Stimulated activated CD4-positive, alpha-beta T cell treated with anti-CD3 and anti-CD28 coated beads, Interleukin-2, amount 100 ng/mL, for 24 hours (primary cell): Measurements from ENCODE around the gene SLC6A6.
A peak's percentile ranks its signal among the peaks of the same experiment; 100 is the strongest.

Source experiments
- DNase-seq, 2 donors: peaks; one replicate each; pipeline ENCODE4 v3.0.0-alpha.2; 2020

SLC6A6 gene

DNA sequence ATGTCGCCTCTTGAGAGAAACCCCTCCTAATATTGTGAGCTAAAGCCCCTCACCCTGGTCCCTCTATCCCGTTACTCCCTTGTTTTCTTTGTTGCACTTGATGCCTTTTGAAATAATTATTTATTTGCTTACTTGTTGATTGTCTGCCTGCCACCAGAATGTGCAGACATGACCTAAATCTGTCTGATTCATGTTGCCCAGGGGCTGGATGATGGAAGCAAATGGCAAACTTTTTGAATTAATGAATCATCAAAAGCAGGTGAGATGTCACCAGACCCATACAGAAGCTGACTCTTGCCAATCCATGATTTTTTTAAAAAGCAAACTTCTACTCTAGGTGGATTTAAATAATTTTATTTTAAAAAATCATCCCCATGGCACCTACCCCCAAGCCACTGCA, 88.4 kb downstream of the SLC6A6 start:
- DNase-seq = no peak

DNA sequence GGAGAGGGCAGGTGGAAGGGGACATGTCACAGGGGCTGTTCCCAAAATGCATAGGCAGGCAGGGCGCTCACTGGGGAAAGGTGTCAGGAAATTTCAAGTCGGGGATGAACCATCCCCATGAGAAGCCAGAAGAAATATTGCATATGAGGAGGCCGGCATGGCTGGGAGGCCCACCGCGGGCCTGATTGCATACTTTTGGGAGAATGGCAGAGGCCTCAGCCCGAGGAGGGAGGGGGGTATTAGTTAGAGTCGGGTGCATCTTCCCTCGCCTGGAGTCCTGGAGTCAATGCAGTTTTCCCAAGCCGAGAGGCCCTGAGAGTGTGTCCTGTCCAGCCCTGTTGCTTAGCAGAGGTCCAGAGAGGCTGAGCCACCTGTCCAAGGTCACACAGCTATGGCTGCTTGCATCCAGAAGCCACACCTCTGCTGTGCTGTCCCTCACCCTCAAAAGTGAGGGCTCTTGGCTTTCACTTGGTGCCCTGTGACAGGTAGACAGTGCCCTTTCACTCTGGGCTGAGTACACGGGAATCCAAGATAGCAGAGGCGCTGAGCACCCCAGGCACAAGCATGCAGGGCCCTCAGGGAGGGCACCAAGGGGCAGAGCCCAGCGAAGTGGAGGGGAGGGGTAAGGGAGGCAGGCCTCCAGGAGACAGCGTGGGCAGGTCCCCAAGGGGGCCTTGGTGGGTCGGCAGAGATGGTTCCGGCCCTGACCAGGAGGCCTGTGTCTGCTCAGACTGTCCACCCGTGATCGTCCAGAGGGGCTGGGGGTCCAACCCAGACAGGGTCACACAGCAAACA, 89.2 kb downstream of the SLC6A6 start:
- DNase-seq = no peak

DNA sequence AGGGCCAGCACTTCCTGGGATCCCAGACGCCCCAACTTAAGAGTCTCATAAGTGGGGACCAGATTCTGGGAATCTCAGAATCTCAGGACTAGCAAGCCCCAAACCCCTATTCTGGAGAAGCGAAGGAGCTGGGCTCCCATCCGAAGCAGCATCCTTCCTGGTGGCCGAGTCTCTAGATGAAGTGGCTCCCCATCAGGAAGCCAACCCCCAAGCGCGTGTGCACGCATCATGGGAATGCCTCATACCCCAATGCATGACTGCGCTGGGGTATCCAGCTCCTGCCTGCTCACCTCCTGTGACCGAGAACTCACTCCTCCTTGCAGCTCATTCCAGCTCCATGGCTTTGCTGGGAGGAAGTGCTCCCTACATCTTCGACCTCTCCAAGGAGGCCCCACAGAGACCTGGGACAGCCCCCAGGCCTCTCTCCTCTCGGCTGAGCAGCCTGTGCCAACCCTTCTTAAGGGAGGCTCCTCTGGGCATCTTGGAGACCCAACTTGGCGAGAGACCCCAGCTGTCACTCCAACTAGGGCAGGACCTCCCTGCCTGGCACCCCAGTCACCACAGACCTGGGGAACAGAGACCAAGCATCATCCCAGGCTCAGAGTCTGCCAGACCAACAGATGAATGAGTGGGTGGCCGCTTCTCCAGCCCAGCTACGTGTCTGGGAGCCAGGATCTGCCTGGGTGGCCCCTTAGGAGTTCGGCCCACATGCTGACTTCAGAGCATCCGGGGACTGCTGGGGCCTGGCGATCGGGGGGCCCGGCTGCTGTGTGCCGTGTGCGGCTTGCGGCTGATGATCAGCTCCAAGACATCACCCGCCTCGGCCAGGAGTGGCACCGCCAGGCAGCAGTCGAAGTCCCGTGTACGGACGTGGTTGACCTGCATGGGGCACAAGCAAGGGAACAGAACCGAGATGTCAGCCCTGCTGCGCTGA, 90.8 kb downstream of the SLC6A6 start:
- no peak for DNase-seq

DNA sequence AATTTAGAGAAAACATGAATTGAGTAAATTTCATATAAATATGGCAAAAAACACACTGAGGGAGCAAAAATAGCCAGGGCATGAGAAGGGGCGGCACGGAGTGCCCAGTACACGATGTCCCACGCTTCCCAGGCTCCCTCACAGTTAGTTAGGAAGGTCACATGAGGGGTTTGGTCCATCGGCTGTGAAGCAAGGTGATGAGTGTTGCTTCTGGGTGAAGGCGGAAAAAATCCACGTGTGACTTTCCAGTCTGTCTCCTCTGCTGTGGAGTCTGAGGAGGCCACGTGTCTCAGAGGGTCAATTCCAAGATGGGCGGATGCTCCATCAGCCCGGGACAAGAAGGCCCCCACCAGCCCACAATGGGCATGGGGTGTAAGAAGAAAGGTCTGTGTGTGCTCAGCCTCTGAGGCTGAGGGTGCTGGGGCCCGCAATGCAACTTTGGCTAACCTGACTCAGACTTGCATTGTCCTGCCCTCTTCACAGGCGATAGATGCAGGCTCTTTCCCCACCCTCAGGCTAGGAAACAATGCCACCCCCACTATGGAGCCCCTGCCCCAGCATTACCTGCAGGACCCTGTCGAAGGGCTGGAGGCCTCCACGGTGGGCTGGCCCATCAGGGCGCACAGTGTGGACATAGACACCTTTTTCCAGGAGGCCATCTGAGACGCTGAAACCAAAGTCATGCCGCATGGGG, 92.0 kb downstream of the SLC6A6 start:
- no peak for DNase-seq

DNA sequence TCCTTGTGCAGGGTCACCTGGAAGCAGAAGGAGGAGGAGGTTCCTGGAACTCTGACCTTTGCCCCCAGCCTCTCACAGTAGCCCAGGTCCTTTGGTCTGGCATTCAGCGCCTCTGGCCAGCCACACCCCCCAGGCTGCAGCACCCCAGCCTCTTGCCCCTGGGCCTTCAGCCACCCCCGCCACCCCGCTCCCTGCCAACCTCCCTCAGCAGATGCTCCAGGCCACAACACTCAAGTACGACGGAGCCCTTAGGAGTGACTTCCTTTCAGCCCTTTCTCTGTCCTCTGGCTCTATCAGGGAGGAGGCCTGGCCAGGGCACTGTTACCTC, 92.5 kb downstream of the SLC6A6 start:
- no peak for DNase-seq

DNA sequence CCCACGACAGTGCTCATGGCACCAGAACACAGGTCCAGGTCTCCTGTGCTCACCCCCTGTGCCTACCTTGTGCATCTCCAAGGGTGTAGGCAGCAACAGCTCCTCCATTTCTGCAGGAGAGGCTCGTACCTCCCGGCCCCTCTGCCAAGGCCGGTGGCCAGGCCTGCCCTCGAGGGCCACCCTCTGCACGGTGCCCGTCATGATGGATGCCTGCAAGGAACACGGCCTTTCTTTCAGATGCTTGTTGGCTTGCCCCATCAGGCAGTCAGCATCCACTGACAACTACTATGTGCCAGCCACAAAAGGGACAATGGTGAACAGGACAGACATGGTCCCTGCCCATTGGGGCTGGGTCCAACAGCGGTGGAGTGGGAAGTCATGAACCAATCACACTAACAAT, 93.9 kb downstream of the SLC6A6 start:
- DNase-seq = no peak

DNA sequence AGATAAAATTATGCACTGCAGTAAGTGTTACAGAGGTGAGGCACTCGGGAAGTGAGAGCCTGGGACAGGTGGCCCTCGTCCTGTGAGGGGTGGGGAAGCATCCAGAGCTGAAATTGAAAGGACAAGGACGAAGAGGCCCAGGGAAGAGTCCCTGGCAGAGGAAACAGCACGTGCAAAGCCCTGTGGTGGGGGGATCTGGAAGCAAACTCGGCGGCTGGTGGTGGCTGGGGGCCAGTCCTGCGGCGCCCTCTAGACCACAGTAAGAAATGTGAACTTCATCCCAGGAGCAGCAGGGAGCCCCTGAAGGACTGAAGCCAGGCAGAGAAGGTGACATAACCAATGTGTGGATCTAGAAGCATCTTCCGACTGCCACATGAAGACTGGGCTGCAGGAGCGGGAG, 94.9 kb downstream of the SLC6A6 start:
- DNase-seq = no peak

DNA sequence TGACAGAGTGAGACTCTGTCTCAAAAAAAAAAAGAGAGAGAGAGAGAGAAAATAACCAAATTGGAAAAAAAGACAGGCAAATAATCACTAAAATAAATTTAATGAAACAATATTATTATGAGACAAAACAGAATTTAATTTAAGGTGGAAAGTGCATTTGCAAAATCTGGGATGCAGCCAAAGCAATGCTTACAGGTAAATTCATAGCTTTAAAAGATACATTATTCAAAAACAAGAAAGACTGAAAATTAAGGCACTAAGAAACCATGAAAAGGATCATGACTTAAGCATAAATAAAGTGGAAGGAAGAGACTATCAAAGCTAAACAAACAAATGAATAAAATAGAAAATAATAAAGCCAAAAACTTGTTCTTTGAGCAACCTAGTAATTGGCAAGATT, 100.1 kb downstream of the SLC6A6 start:
- DNase-seq = no peak

DNA sequence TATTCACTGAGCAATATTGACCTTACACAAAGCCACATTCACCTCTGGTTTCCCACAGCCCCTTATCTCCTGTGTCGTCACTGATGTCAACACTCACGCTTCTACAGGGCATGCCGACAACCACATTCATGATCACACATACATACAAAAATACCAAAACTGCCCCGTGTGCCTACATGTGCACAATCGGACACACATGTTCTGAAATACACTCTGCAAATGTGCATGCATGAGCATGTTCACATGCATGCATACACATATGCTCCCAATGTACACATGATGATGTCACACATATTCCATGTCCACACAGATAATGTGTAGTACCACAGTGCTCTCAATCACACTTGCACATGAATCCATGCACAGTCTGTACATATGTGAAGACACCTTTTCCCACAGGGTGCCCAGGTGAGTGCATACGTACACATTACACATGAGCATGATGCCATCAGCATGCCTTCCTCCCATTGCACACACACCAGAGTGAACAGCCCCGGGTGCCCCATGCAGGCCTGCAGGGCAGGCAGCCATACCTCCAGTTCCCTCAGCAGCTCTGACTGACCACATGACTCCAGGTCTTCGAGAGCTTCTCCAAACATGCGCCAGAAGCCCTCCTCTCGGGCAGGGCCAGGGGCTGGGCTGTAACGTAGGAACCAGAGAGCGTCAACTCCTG, 100.8 kb downstream of the SLC6A6 start:
- DNase-seq = no peak

DNA sequence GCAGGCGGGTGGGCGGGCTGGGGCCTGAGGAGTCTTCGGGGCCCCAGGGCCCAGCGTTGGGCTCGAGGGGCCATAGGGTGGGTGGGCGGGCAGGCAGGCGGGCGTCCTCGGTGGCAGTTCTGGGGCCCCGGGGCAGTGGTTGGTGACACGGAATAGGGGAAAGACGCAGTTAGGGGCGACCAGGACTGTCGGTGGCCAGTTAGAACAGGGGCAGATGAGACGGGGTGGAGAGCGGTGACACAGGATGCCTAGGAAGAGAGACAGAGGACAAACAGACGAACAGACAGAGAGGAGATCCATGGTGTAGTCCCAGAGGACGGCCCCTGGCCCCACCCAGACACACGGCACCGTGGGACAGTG, 101.3 kb downstream of the SLC6A6 start:
- no peak for DNase-seq

DNA sequence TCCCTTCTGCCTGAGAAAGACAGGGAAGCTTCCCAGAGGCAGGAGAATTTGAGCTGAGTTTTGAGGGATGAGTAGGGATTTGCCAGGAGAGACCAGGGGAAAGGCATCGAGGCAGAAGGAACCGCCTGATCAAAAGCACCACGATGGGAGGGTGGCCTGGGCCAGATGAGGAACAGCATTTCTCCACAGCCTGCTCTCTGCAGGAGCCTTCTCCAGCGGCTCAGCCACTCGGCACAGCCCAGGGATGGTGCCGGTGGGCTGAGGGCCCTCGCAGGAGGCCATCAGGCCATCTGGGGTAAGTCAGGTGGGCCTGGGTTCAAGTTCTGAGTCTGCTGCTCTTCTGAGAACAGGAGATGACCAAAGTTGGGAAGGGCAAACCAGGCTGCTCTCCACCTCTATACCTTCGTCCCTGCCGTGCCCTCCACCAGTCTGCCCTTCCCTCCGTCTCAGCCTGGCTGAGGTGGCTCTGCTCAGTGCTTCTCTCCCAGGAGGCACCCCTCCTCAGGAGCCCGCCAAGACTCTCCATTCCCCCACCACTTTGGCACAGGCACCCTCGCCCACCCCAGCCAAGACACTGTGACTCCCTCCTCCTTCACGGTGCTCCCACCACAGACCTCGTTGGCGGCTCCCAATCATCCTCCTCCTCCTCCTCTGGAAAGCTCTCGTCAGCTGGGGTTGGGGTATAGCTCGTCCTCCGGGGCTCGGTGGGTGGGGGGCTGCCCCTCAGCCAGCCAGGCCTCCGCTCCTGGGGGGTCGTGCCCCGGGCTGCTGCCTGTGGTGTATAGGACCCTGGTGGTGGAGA, 102.8 kb downstream of the SLC6A6 start:
- no peak for DNase-seq

DNA sequence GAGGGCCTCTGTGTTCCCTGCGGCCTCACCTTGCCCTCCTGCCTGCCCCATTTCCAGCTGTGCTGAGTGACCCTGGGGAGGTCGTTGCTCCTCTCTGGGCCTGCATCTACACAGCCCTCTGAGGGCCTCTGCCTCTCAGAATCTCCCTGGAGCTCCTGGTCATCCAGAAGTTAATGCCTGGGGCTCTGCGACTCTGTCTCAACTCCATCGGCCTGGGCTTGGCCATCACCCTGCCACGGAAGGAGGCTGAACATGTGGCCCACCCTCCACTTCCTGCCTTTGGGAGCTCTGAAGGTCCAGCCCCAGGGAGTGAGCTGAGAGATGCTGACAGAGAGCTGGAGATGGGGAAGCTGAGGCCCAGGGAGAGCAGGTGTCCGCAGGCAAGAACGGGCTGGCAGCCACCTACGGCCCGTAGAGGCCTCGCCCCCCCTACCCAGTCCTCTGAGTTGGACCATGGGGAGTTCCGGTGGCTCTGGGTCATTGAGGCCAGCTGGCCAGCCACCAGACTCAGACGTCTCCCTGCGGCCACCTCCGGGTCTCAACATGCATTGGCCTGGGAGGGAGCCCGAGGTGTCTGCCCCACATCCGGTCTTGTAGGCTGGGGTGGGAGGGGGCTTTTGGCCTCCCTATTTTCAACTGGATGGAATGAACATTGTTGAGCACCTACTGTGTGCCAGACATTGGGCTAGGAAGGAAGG, 103.5 kb downstream of the SLC6A6 start:
- DNase-seq = no peak

DNA sequence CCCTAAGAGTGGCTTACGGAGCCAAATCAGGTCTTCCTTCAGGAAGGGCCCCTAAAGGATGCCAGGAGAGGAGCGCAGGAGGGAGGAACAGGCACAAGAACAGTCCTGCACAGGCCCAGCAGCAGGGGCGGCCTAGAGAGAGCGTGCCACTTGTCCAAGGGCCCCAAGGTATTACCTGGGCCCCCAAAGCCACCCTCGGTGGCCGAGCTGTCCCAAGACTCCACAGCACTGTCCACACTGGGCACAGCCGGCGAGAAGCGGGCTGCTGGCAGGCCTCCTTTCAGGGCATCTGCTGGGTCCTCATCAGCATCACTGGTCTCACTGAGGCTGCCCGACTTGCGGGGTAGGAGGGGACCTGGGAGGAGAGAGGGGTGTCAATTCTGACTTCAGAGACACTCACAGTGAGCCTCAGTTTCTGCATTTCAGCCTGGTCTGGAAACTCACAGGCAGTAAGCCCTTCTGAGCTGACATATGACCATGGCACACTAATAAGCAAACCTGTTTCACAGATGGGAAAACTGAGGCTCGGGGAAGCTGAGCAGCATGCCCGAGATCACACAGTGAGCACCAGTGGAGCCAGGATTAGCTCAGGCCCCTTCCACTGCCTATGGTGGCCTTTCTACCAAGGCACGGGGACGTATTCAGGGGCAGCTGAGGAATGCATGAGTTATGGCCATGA, 104.4 kb downstream of the SLC6A6 start:
- no peak for DNase-seq

DNA sequence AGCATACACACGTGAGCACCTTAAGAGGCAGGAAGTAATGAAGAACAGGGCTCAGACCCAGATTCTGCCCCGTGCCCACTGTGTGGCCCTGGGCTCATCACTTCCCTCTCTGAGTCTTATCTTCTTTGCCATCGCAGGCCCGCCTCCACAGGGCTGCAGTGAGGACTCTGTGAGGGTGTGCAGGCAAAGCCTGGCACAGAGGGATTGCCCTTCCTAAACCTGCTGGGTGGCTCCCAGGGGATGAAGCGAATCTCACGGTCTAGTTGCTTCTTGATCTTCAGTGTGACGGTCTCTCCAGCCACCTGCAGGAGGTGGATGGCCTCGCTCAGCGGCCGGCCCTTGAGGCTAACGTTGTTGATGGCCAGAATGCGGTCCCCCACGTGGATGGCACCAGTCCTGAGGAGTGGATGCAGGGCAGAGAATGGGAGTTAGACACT, 104.9 kb downstream of the SLC6A6 start:
- DNase-seq = no peak

DNA sequence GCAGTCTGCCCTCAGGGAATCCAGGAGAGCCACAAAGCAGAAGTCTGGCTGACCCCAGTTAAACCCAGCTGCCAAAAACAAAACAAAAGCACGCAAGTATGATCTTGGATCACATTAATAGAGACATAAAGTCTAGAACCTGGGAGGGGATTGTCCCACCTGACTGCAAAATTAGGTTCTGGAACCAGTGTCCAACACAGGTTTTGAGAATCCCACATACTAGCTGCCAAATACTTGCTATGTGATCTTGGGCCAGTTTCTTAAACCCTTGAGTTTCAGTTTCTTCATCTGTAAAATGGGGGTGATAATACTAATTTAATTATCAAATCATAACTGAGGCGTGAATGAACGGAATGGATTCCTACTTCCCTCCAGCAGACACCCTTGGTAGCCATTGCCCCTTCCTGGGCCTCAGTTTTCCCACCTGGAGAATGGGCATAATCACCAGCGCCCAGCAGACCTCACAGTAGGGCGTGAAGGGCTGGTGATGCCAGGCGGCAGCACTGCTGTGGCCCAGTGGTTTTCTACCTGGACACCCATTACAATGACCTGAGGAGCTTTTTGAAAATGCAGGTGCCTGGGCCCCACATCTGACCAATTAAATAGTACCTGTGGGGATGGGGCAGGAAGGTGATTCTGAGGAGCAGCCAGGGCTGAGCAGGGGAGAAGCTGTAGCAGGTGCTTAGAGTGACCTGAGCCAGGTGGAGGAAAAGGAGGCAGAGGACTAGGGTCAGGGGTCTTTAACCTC, 105.5 kb downstream of the SLC6A6 start:
- no peak for DNase-seq

DNA sequence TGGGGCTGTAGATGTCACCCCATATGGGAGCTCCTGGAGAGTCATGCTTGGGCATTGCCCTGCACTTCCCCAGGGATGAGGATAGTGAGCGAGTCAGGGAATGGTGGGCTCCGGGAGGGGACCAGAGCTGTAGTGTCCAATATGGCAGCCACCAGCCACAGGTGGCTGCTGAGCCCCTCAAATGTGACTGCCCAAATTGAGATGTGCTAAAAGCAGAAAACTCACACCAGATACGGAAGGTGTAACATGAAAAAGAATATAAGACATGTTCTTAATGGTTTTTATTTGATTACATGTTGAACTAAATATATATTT, 106.1 kb downstream of the SLC6A6 start:
- DNase-seq = no peak

DNA sequence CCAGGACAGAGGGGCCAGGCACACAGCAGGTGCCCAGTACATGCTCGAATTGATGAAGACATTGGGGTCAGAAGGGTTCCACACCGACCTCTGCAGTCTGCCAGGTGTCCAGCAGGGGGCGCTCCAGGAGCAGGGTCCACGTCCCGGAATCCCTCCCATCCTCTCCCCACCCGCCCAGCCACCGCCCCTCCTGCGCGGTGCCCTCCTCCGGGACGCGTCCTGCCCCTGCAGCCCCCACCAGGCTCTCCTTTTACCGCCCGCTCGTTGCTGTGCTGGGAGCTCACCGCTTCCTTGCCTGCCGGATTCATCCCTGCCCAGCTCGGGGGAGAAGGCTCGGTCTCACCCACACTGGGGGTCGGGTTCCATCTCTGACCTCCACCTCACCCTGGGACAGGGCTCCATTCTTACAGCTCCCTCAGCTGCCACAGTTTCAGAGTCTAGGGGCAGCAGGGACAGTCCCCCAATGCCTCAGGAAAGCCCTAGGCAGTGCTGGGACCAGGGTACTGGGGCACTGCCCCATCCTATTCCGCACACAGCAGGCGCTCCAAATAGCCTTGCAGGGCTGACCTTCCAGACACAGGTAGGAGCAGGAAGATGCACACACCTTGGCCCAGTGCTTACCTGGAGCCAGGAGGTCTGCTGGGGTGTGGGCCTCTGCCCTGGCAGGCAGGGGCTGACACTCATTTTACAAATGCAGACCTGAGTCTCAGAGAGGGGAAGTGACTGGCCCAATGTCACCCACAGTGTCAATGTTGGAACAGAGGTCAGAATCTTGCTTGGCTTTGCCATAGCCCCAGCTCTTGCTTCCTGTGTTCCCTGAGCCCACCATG, 106.8 kb downstream of the SLC6A6 start:
- DNase-seq = peak; percentile 83 to 87

DNA sequence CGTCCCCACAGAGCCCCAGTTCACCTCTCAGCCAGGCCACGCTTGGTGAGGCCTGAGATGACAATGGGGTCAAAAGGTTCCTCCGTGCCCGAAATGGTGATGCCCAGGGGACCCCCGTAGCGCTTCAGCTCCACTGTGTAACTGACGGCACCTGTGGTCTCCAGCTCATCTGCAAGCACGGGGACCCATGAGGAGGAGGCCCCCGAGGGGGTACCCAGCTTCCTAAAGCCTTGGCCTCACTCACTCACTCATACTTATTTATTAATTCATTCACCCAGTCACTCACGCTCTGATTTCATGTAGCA, 107.3 kb downstream of the SLC6A6 start:
- no peak for DNase-seq

DNA sequence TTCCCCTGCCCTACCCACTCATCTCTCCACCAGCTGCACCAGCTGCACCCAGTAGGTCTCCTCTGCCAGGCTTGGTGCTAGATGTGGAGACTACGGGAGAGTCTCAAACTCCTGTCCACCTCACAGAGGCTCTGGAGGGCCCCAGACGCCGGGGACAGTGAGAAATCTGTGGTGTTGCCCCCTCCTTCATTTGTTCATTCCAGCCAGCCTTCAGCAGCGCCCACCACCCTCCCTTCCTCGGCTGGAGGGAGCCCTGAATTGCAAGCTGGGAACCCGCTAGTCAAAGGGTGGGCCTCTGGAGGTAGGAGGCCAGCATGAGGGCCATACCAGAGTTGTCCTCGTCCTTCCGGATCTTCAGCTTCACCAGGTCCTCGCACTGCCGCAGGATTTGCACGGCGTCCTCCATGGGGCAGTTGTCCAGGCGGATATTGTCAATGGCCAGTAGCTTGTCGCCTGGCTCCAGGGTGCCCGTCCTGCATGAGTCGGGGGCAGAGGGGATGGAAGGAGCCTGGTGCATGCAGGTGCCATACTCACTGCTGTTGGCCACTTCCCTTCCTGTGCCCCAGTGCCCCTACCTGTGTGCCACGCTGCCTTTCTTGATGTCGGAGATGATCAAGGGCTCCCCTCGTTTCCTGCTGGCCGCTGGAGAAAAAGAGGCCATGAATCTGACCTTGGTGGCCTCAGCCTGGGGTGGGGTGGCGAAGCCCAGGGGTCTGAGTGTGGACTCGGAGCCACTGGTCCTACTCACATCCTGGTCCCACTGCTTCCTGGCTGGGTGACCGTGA, 108.6 kb downstream of the SLC6A6 start:
- DNase-seq = no peak
